G401 (cell line): ENCODE measurements around the gene LMTK3. TPM values are rescaled to one million over a fixed set of nuclear protein-coding genes. Genes with fewer than 3 reads are reported as not detected.

Experiments used
- DNase-seq: peaks from one replicate; pipeline ENCODE4 v3.0.0-alpha.2; 2015; ENCODE audit warnings: low spot score
- in situ Hi-C: cut with HindIII; loops from 2 replicates; pipeline ENCODE4 v1.10.0; 2016; ENCODE audit warnings: low sequenced_read_pairs, mixed read lengths
- total RNA-seq: library from RNA; depleted of rRNA; stranded (reverse); fragments of >200 nt; shearing (Covaris generic); gene quantifications from 2 replicates; pipeline ENCODE4 v1.2.3, GENCODE V29; 2014; rRNA removed

The LMTK3 gene
- total RNA-seq = 8.1 and 12.5 TPM in 2 replicates

GRCh38 chr19:48511800-48512503 is at the start of gene LMTK3:
Gene LMTK3, minus strand, starts transcription at chr19:48511835. Its CDS starts 259 bp downstream, at chr19:48511576.
- in situ Hi-C loops = no loop called here
- peak; percentile 99 for DNase-seq

- in situ Hi-C loops = no loop called here
- DNase-seq = no peak
Measured at GRCh38 chr19:48561412-48561811, 49.8 kb upstream of the LMTK3 start.

- in situ Hi-C loops = no loop called here
- DNase-seq = no peak
Measured at GRCh38 chr19:48560095-48560530, 48.5 kb upstream of the LMTK3 start.

GRCh38 chr19:48558018-48558684 is 46.5 kb upstream of the LMTK3 start:
- in situ Hi-C loops = no loop called here
- no peak for DNase-seq

- in situ Hi-C loops = no loop called here
- no peak for DNase-seq
Measured at GRCh38 chr19:48556825-48557224, 45.2 kb upstream of the LMTK3 start.

GRCh38 chr19:48556163-48556562 is 44.5 kb upstream of the LMTK3 start:
- in situ Hi-C loops = no loop called here
- no peak for DNase-seq

GRCh38 chr19:48554385-48555091 is 42.9 kb upstream of the LMTK3 start:
- in situ Hi-C loops = no loop called here
- DNase-seq = no peak

GRCh38 chr19:48553676-48554384 is 42.2 kb upstream of the LMTK3 start:
- no peak for DNase-seq
- in situ Hi-C loops = no loop called here

GRCh38 chr19:48552406-48553322 is 41.0 kb upstream of the LMTK3 start:
- no peak for DNase-seq
- in situ Hi-C loops = no loop called here

- no peak for DNase-seq
- in situ Hi-C loops = no loop called here
Measured at GRCh38 chr19:48551437-48552302, 40.0 kb upstream of the LMTK3 start, which contains the start of gene SULT2B1. Gene SULT2B1, plus strand, starts transcription at chr19:48552172. Its CDS starts 81 bp downstream, at chr19:48552253.

GRCh38 chr19:48549380-48549779 is 37.7 kb upstream of the LMTK3 start:
- no peak for DNase-seq
- in situ Hi-C loops = no loop called here

GRCh38 chr19:48548253-48548911 is 36.7 kb upstream of the LMTK3 start:
- in situ Hi-C loops = no loop called here
- no peak for DNase-seq

- in situ Hi-C loops = no loop called here
- DNase-seq = no peak
Measured at GRCh38 chr19:48547722-48548121, 36.1 kb upstream of the LMTK3 start.

- DNase-seq = no peak
- in situ Hi-C loops = no loop called here
Measured at GRCh38 chr19:48544856-48545750, 33.5 kb upstream of the LMTK3 start.

- in situ Hi-C loops = no loop called here
- no peak for DNase-seq
Measured at GRCh38 chr19:48543121-48543710, 31.6 kb upstream of the LMTK3 start.

- in situ Hi-C loops = no loop called here
- no peak for DNase-seq
Measured at GRCh38 chr19:48541813-48542212, 30.2 kb upstream of the LMTK3 start.
